GF-D8 (cell line): Measurements from ENCODE around the gene MIB1.
"Not testable (repeated sequence)": the region's sequence is repeated elsewhere in the genome, so short reads cannot be mapped to it uniquely, and the experiment has no call there.

Experiments used
- DNase-seq: peaks from one replicate; lab custom pipeline; 2025; lab: John Stamatoyannopoulos, UW

The MIB1 gene

GRCh38 chr18:21740538-21741311 lies at the start of gene MIB1:
Gene MIB1, plus strand, starts transcription at chr18:21740792. Its CDS starts 792 bp downstream, at chr18:21741584.
- peak; percentile 97 for DNase-seq

DNA sequence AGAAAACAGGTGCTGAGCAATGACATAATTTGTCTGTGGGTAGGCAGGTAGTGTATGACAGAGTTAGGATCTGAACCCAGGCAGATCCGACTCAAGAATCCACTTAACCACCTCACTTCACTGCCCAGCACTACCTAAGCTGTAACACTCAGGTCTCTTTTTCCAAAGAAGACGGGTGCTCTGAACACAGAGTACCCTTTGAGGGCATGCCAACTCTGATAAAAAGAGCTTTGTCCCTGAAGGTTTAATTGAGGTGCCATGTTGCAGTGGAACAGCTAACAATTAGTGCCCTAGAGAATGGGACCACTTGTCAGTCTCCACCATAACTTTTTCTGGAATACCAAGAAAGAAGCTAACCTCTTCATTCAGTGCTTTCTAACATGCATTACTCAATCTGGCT lies 47.3 kb upstream of the MIB1 start:
- no peak for DNase-seq

DNA sequence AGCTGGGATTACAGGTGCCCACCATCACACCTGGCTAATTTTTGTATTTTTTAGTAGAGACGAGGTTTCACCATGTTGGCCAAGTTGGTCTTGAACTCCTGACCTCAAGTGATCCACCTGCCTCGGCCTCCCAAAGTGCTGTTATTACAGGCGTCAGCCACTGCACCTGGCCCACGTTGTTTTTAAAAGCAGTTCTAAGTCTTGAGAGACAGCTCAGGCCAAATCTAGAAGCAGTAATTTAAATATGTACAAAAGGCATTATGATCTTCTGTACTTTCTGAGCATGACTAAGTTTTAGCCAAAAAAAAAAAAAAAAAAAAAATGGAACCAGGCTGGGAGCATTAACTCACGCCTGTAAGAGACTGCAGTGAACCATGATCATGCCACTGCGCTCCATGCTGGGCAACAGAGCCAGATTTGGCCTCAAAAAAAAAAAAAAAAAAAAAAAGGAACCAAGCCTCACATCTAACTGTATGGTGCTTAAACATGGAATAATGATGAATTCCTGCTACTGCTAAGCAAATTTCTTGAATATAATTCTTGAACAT lies 40.0 kb upstream of the MIB1 start:
- DNase-seq, result no peak

GRCh38 chr18:21701621-21702020 lies 39.0 kb upstream of the MIB1 start:
- DNase-seq, result no peak

DNA sequence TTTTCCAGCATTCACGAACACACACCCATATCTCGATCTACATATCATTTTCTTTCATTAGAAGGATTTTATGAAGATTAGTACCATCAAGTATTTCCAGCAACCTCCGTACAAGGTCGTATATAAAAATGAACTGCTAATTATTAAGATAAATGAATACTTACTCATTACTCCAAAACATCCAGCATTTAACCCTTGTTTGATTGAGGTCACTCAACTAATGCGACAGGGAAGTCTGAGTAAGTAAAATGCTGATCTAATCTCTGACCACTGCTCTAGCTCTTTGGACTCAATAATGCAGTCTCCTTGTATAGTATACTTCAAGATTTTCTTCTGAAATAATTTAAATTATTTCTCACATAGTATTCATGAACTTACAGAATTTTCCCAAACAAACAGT lies 38.0 kb upstream of the MIB1 start:
- no peak for DNase-seq

GRCh38 chr18:21703241-21703820 lies 37.3 kb upstream of the MIB1 start:
- no peak for DNase-seq

- peak; percentile 87 for DNase-seq
Measured at GRCh38 chr18:21704603-21705364, 35.8 kb upstream of the MIB1 start, which contains the start of gene ABHD3. Gene ABHD3, minus strand, starts transcription at chr18:21704774. Its CDS starts 109 bp downstream, at chr18:21704665.

GRCh38 chr18:21706386-21706865 lies 34.2 kb upstream of the MIB1 start:
- no peak for DNase-seq

DNA sequence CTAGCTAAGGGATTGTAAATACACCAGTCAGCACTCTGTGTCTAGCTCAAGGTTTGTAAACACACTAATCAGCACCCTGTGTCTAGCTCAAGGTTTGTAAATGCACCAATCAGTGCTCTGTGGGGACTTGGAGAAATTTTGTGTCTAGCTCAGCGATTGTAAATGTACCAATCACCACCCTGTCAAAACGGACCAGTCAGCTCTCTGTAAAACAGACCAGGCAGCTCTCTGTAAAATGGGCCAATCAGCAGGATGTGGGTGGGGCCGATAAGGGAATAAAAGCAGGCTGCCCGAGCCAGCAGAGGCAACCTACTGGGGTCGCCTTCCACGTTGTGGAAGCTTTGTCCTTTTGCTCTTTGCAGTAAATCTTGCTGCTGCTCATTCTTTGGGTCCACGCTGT lies 33.5 kb upstream of the MIB1 start:
- not testable (repeated sequence) for DNase-seq

DNA sequence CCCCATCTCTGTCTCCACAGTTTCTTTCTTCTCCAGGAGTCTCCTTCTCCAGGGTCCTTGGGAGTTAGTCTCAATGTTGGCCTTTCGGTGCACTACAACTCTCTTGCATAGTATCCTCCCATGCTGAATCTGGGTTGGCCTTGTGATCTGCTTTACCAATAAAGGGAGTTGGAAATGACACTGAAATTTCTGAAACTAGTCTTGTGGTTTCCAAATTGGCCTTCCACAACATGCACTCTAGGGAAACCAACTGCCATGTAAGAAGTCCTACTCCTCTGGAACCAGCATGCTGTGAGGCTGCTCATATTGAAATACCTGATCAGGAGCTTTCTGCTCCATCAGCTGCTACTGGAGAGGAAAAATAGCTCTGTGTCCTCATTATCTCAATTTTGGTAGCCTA lies 26.1 kb upstream of the MIB1 start:
- no peak for DNase-seq

DNA sequence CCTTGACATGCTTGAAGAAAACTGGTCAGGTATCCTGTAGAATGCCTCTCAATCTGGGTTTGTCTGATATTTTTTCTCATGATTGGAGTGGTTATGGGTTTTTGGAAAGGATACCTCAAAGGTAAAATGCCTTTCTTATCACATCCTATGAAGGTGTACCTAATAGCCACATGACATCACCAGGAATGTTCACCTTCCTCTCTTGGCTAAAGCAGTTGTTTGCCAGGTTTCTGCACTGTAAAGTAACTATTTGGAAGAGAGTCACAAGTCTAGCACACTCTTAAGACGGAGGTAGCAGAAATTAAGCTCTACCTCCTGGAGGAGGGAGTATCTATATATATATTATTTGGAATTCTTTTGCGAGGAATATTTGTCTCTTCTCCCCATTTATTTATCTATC lies 17.9 kb upstream of the MIB1 start:
- DNase-seq, result no peak

- DNase-seq, result no peak
Measured at GRCh38 chr18:21725201-21725600, 15.4 kb upstream of the MIB1 start.

- no peak for DNase-seq
Measured at GRCh38 chr18:21727702-21728101, 12.9 kb upstream of the MIB1 start.

DNA sequence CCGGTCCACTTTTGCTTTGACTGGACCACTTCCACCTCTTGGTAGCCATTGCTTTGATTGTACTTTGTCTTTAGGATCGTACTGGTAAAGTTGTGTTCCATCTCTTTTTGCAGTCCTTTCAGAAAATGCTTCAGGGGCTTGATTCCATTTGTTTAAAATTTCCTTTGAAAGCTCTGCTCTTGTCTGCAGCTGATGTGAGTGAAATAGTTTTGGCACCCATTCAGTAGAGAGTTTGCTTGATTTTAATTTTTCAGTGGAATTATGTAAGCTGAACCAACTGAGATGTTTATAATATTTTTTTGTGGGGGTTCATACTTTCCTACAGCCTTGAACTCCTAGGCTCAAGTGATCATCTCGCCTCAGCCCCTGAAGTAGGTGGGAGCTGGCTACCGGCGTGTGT lies 7.6 kb upstream of the MIB1 start:
- DNase-seq, result no peak

- no peak for DNase-seq
Measured at GRCh38 chr18:21735452-21736015, 5.1 kb upstream of the MIB1 start.

- not testable (repeated sequence) for DNase-seq
Measured at GRCh38 chr18:21736926-21737325, 3.7 kb upstream of the MIB1 start.

DNA sequence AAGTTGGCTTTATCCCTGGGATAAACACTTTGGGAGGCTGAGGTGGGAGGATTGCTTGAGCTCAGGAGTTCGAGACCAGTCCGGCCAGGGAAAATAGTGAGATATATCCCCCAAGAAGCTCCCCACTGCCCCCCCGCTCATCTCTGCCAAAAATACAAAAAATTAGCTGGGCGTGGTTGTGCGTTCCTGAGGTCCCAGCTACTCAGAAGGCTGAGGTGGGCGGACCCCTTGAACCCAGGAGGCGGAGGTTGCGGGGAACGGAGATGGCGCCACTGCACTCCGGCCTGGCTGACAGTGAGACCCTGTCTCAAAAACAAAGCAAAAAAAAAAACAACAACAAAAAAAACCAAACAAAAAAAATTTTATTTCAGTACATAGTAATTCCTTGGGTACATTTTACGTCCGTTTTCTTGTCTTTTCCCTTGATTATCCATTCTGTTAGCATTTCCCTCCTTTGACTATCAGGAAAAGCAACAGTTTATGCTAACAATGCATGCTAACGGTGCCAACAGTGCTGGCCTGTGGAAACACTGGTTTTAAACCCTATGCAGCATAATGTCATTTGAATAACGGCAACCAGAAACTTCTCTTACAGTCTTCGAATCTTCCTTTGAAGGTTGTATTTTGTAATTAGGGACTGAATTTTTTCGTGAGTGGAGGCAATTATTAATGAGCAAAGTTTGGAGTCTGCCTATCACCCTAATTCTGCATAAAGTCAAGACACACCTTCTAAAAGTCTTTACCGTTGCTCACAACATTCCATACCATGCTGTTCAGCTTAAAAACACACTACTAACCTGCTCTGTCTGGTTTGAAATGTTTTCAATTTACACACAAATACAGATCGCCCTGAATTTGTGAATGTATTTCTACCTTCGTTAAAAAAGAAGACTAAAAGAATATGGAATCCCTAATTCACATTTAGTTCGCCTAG lies 721 bp upstream of the MIB1 start:
- no peak for DNase-seq

GRCh38 chr18:21741312-21741561 lies 645 bp downstream of the MIB1 start:
- DNase-seq, result no peak

DNA sequence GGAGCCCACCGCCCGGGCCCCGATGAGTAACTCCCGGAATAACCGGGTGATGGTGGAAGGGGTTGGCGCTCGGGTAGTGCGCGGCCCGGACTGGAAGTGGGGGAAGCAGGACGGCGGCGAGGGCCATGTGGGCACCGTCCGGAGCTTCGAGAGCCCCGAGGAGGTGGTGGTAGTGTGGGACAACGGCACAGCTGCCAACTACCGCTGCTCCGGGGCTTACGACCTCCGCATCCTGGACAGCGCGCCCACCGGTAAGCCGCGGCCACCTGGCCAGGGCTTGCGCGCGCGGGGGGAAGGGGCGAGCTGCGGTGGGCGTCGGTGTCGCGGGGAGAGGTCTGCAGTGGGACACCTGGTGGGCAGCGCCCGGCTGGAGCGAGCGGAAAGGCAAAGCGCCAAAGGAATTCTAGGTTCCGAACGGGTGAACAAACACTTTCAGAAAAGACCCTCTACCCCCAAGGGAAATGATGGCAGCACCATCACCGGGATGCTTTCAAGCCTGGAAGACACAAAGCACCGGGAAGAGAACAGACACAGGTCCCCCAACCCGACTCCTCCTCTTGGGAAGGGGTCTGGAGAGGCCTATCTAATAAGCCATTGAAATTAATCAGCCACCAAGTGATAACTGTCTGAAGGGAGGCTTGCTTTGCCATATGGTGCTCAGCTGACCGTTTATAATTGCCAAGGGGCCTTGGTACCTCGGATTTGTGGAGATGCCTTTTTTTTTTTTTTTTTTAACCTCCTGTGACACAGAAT lies 1.1 kb downstream of the MIB1 start:
- no peak for DNase-seq

DNA sequence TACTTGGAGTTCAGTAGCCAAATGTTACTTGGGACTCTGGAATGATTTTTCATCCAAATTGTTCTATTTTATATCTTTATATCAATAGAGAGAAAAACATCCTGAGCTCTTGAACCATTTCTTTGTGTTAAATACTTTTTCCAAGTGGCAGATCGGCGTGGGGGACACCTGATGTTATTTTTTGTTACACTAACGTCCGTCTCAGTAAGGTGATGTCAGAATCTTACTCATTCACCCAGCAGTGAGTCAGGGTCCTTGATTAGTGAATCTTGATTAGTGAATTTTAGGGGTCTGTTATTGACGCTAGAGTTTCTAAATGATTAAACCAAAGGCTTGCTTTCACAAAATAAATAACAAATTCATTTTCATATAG lies 1.7 kb downstream of the MIB1 start:
- DNase-seq, result no peak
